GM12864 (cell line): ENCODE data around the gene TSKU.

Source experiments
- DNase-seq: peaks from one replicate; pipeline ENCODE4 v3.0.0-alpha.2; 2011; ENCODE audit warnings: low read depth
- H3K4me3 ChIP-seq: 2 replicates; pipeline ENCODE4 v1.5.1; 2011; ENCODE audit warnings: mild to moderate bottlenecking, low read depth, low read length, control low read depth
- CTCF ChIP-seq: IDR thresholded peaks from 2 replicates; pipeline ENCODE4 v1.5.1; 2011; ENCODE audit warnings: low read depth, mild to moderate bottlenecking, moderate library complexity, low read length, control low read depth, inconsistent platforms; ENCODE audit errors: missing control alignments

The TSKU gene

GRCh38 chr11:76738618-76739240 is 44.4 kb upstream of the TSKU start:
- H3K4me3 ChIP-seq, result no peak overlapping the region
- TF ChIP-seq CTCF, result no peak

GRCh38 chr11:76739798-76740197 is 43.4 kb upstream of the TSKU start:
- TF ChIP-seq CTCF, result no peak
- no peak for DNase-seq
- no peak overlapping the region for H3K4me3 ChIP-seq

More at GRCh38 chr11:76738618-76739240, 44.4 kb upstream of the TSKU start:
- DNase-seq, result no peak

- no peak for DNase-seq
- no peak for TF ChIP-seq CTCF
- H3K4me3 ChIP-seq, result no peak overlapping the region
Observed at GRCh38 chr11:76740772-76741171, 42.4 kb upstream of the TSKU start.

- no peak for DNase-seq
- no peak for TF ChIP-seq CTCF
- H3K4me3 ChIP-seq, result no peak overlapping the region
Observed at GRCh38 chr11:76742902-76743301, 40.3 kb upstream of the TSKU start.

GRCh38 chr11:76744186-76745043 is 38.7 kb upstream of the TSKU start:
- TF ChIP-seq CTCF, result no peak
- DNase-seq, result no peak
- no peak overlapping the region for H3K4me3 ChIP-seq

- H3K4me3 ChIP-seq, result no peak overlapping the region
- DNase-seq, result no peak
- TF ChIP-seq CTCF, result no peak
Observed at GRCh38 chr11:76745044-76745376, 38.1 kb upstream of the TSKU start.
